Measurements from ENCODE around the gene ASCC3. TPM values are rescaled to one million over a fixed set of nuclear protein-coding genes. Genes with fewer than 3 reads are reported as not detected.

The ASCC3 gene
- total and polyA plus RNA-seq, 2 of the 4 experiments (the other 2 are of a cell fraction): 25.8 to 104 TPM

GRCh38 chr6:100801036-100801435 is 80.1 kb downstream of the ASCC3 start:
- Histone ChIP-seq H3K9ac (ENCODE audit: low read depth, low read length) (no peak overlapping the region), H4K91ac (ENCODE audit: insufficient read depth, low read depth, low read length) (no peak overlapping the region), H3K79me1 (ENCODE audit: low read depth in 1 of 2, low read length in 2 of 2) (peaks cover 14 to 19% of the 10 kb centered on the region in 2 experiments), H3K56ac (ENCODE audit: extremely low read depth, insufficient read depth, low read length) (no peak overlapping the region), H2AFZ (replicated peaks; ENCODE audit: low read length, poor library complexity) (no peak overlapping the region), H4K8ac (ENCODE audit: low read depth in 2 of 2, low read length in 2 of 2) (no peak overlapping the region), H2BK15ac (ENCODE audit: low read depth, low read length) (no peak overlapping the region), H3K36me3 (ENCODE audit: control insufficient read depth, insufficient read depth, low read length) (peaks cover 6% of the 10 kb centered on the region; the same call in 1 of the 2 replicates), H3K9me1 (ENCODE audit: insufficient read depth, low read length) (no peaks in the 10 kb centered on the region), H3K4me2 (ENCODE audit: low read depth, low read length) (no peak overlapping the region), H3K4me3 (ENCODE audit: insufficient read depth, low read depth, low read length) (no peak overlapping the region), H3K23ac (ENCODE audit: low read depth, low read length) (no peak overlapping the region), H3K4me1 (ENCODE audit: control insufficient read depth, insufficient read depth, low read length) (no peaks in the 10 kb centered on the region), H3K27me3 (ENCODE audit: control insufficient read depth, insufficient read depth, low read length) (no peaks in the 10 kb centered on the region), H2AK9ac (replicated peaks; ENCODE audit: low read depth, low read length, poor library complexity) (no peak overlapping the region), H2AK5ac (ENCODE audit: low read depth, low read length) (no peak overlapping the region), H2BK120ac (ENCODE audit: low read depth, low read length) (no peak overlapping the region), H3K18ac (ENCODE audit: low read depth, low read length) (no peak overlapping the region), H4K5ac (ENCODE audit: low read depth, low read length) (no peak overlapping the region), H3K4ac (ENCODE audit: low read depth, low read length) (no peak overlapping the region), H2BK5ac (ENCODE audit: low read depth, low read length, poor library complexity, severe bottlenecking) (no peak overlapping the region), H3K9me3 (ENCODE audit: control insufficient read depth, insufficient read depth, low read length) (no peaks in the 10 kb centered on the region), H2BK20ac (ENCODE audit: low read depth, low read length) (no peak overlapping the region), H3K27ac (ENCODE audit: insufficient read depth, low read length) (no peak overlapping the region), H4K20me1 (ENCODE audit: insufficient read depth, low read length) (no peaks in the 10 kb centered on the region), H3K14ac (replicated peaks; ENCODE audit: low read depth, low read length) (no peak overlapping the region)
- POLR2A ChIA-PET (ENCODE audit: unreplicated experiment): no interaction called here
- BruUV-seq (replicated peaks): no TSS peak
- ATAC-seq (ENCODE audit: low read depth) (no peak; the same call in 1 of the 2 replicates), DNase-seq (no peak)
- dilution Hi-C loops (cut with HindIII; ENCODE audit: low sequenced_read_pairs, unreplicated experiment) (no loop called here), intact Hi-C loops (cut with micrococcal nuclease) (no loop called here), in situ Hi-C loops (cut with MboI; ENCODE audit: low sequenced_read_pairs) (no loop called here)
- no CpG with 5 or more reads among the region's 1 CpG for WGBS, 2 experiments (ENCODE audit: extremely low coverage in 2 of 2, insufficient read length in 1 of 2)
- CTCF ChIA-PET: no interaction called here
- no peak for TF ChIP-seq MAZ (IDR thresholded peaks at IDR 0.05; ENCODE audit: borderline replicate concordance, low read depth, low read length)
